GM12878 (cell line): Measurements from ENCODE around the gene TNNT1. TPM values are rescaled to one million over a fixed set of nuclear protein-coding genes. Genes with fewer than 3 reads are reported as not detected.

Experiments used
- ATAC-seq: fragments of 200-7000 bp; cut with Tn5 transposase; 3 replicates; pipeline ENCODE4 v1.9.1; 2020; ENCODE audit warnings: mild to moderate bottlenecking, moderate library complexity
- BruUV-seq: library from RNA; stranded (reverse); fragments of 400-500 nt; replicated peaks from 2 replicates; lab custom pipeline; 2021; lab: Mats Ljungman, UMichigan
- CTCF ChIA-PET: fragments of 300-600 bp; sonication (Branson Sonifier 250); formaldehyde crosslinking; extraction: SDS; loops from one replicate; lab custom pipeline; 2021; ENCODE audit warnings: inconsistent platforms; lab: Yijun Ruan, JAX
- POLR2A ChIA-PET: fragments of 350-600 bp; formaldehyde crosslinking; extraction: SDS; loops from one replicate; lab custom pipeline; 2021; ENCODE audit warnings: inconsistent platforms; lab: Charles Lee
- RAD21 ChIA-PET: fragments of 300-600 bp; sonication (Branson Sonifier 250); formaldehyde crosslinking; loops from one replicate; lab custom pipeline; 2023; ENCODE audit warnings: antibody characterized with exemption; ENCODE audit not compliant: unreplicated experiment; lab: Charles Lee
- SMC1A ChIA-PET: fragments of 300-600 bp; sonication (Branson Sonifier 250); formaldehyde crosslinking; loops from one replicate; lab custom pipeline; 2023; ENCODE audit not compliant: unreplicated experiment, uncharacterized antibody; lab: Charles Lee
- DNase-seq: peaks from one replicate; pipeline ENCODE4 v3.0.0-alpha.2; 2011; ENCODE audit warnings: low read depth, low spot score
- FAIRE-seq: peaks from 3 replicates; lab custom pipeline; 2011; peaks lifted over from hg19 to GRCh38; lab: Jason Lieb, UNC
- H2AFZ ChIP-seq: 2 replicates; pipeline ENCODE4 v1.6.0; 2011; ENCODE audit warnings: low read depth, low read length, control low read depth; ENCODE audit not compliant: control insufficient read depth
- H3K27ac ChIP-seq: 2 replicates; pipeline ENCODE4 v1.5.1; 2011; ENCODE audit warnings: control low read depth; ENCODE audit not compliant: control insufficient read depth, insufficient read depth
- H3K27me3 ChIP-seq, 2 experiments: replicated peaks in 1 of 2; 2 replicates each; pipeline versions ENCODE4 v1.6.0 to v1.6.1; 2011; ENCODE audit warnings: low read length in 1 of 2; ENCODE audit not compliant: control insufficient read depth in 2 of 2, insufficient read depth in 2 of 2
- H3K36me3 ChIP-seq, 2 experiments: 2 replicates each; pipeline ENCODE4 v1.5.1; 2011; ENCODE audit warnings: low read length in 1 of 2; ENCODE audit not compliant: control insufficient read depth in 2 of 2, insufficient read depth in 2 of 2
- H3K4me1 ChIP-seq: 2 replicates; pipeline ENCODE4 v1.6.1; 2011; ENCODE audit warnings: mild to moderate bottlenecking, low read length, moderate library complexity, mixed read lengths; ENCODE audit not compliant: control insufficient read depth, insufficient read depth
- H3K4me2 ChIP-seq: 2 replicates; pipeline ENCODE4 v1.6.0; 2011; ENCODE audit warnings: control low read depth; ENCODE audit not compliant: control insufficient read depth, insufficient read depth
- H3K4me3 ChIP-seq: fragments of 200-600 bp; sonication (generic); 2 replicates; pipeline ENCODE4 v1.5.1; 2016
- H3K79me2 ChIP-seq: 2 replicates; pipeline ENCODE4 v1.6.0; 2011; ENCODE audit warnings: low read length; ENCODE audit not compliant: control insufficient read depth, insufficient read depth
- H3K9ac ChIP-seq: 2 replicates; pipeline ENCODE4 v1.8.0; 2011; ENCODE audit warnings: low read length, control low read depth, mixed read lengths; ENCODE audit not compliant: control insufficient read depth, insufficient read depth
- H3K9me3 ChIP-seq: replicated peaks from 3 replicates; pipeline ENCODE4 v1.5.1; 2011; ENCODE audit warnings: mild to moderate bottlenecking, low read length; ENCODE audit not compliant: control insufficient read depth, insufficient read depth
- H4K20me1 ChIP-seq: 2 replicates; pipeline ENCODE4 v1.6.0; 2011; ENCODE audit not compliant: control insufficient read depth, insufficient read depth
- BACH1 ChIP-seq: fragments of 450-650 bp; IDR thresholded peaks from 2 replicates; pipeline ENCODE4 v1.6.1; 2017; ENCODE audit warnings: mild to moderate bottlenecking, borderline replicate concordance
- CREM ChIP-seq: IDR thresholded peaks from 2 replicates; pipeline ENCODE4 v1.6.1; 2014; ENCODE audit warnings: antibody characterized with exemption, low read depth
- ESRRA ChIP-seq: IDR thresholded peaks from 2 replicates; pipeline ENCODE4 v1.6.1; 2012; ENCODE audit warnings: mild to moderate bottlenecking, low read length, improper control_type of control experiment
- GABPA ChIP-seq: IDR thresholded peaks from 2 replicates; pipeline ENCODE4 v1.6.1; 2014; ENCODE audit warnings: antibody characterized with exemption, low read depth, mild to moderate bottlenecking, inconsistent platforms
- HCFC1 ChIP-seq: fragments of 150-350 bp; IDR thresholded peaks from 2 replicates; pipeline ENCODE4 v1.6.1; 2014; ENCODE audit warnings: low read length
- KDM1A ChIP-seq: fragments of 200-600 bp; sonication (generic); IDR thresholded peaks from 2 replicates; pipeline ENCODE4 v1.6.1; 2016; ENCODE audit warnings: borderline replicate concordance
- REST ChIP-seq: IDR thresholded peaks from 2 replicates; pipeline ENCODE4 v1.6.1; 2012; ENCODE audit warnings: mild to moderate bottlenecking, low read depth, low read length
- SIX5 ChIP-seq: IDR thresholded peaks from 2 replicates; pipeline ENCODE4 v1.6.1; 2011; ENCODE audit warnings: mild to moderate bottlenecking, low read depth, low read length, moderate library complexity; ENCODE audit not compliant: severe bottlenecking
- SREBF2 ChIP-seq: IDR thresholded peaks from 2 replicates; pipeline ENCODE4 v1.6.1; 2012; ENCODE audit warnings: mild to moderate bottlenecking, low read length
- WGBS: methylation state at CpG from one replicate; pipeline ENCODE4 v1.1.6; 2016; ENCODE audit warnings: low lambda C conversion rate; ENCODE audit not compliant: insufficient replicate concordance, insufficient coverage; ENCODE audit errors: missing lambda C conversion rate; 5-methylcytosine and 5-hydroxymethylcytosine counted together
- in situ Hi-C: fragments of 300-500 bp; cut with MboI; formaldehyde crosslinking; loops from 9 replicates; pipeline ENCODE4 v1.14.3; 2018; ENCODE audit warnings: mixed read lengths
- intact Hi-C: fragments of 100-400 bp; cut with micrococcal nuclease; formaldehyde crosslinking; loops from one replicate; pipeline ENCODE4 v1.14.2; 2022; ENCODE audit not compliant: unreplicated experiment
- polyA plus RNA-seq, 11 experiments: library from polyadenylated mRNA; depleted of rRNA in 4 of 11; unstranded in 6 of 11; stranded (reverse) in 5 of 11; fragments of >200 nt; fragmentation: Nextera tagmentation in 4 of 11; fragmentation: Illumina TruSeq in 1 of 11; extraction: Ambion mirVana in 4 of 11; extraction: Trizol in 1 of 11; gene quantifications; 1 replicate in 1 of 11; 2 replicates in 10 of 11; pipeline versions ENCODE4 v1.2.1 to v1.2.3, GENCODE V29; 2011 to 2016; ENCODE audit warnings: inconsistent platforms in 2 of 11, missing spikeins in 2 of 11, low read depth in 1 of 11
- total RNA-seq, 4 experiments: library from RNA; depleted of rRNA in 3 of 4; stranded (reverse); fragments of >200 nt in 3 of 4; fragmentation: Illumina TruSeq in 1 of 4; extraction: Trizol in 1 of 4; gene quantifications; 2 replicates each; pipeline versions ENCODE4 v1.2.1 to v1.2.3, GENCODE V29; 2013 to 2021
- TF ChIP-seq, protein P1 (sequence below): fragments of 450-650 bp; IDR thresholded peaks from 2 replicates; pipeline ENCODE4 v1.6.1; 2018; ENCODE audit warnings: mild to moderate bottlenecking, low read depth, moderate library complexity; ENCODE audit not compliant: partially characterized antibody
- TF ChIP-seq, protein P2 (sequence below): IDR thresholded peaks from 2 replicates; pipeline ENCODE4 v1.6.1; 2011; ENCODE audit warnings: low read depth, mild to moderate bottlenecking, low read length, moderate library complexity, borderline replicate concordance; ENCODE audit errors: extremely low read depth

Gene TNNT1
- total and polyA plus RNA-seq, 10 of the 15 experiments (the other 5 are each of a cell fraction or from before 2014, with no cell fraction given) = 0.26 to 0.62 (median 0.37) TPM; not detected in 7

GRCh38 chr19:55198651-55199050 is 49.6 kb upstream of the TNNT1 start:
- intact Hi-C loops (no loop called here), in situ Hi-C loops (no loop called here)
- H2AFZ ChIP-seq = no peak overlapping the region
- no peak overlapping the region for H3K27ac ChIP-seq
- TF ChIP-seq GABPA (no peak), REST (peak; percentile 64; the same call in 1 of the 2 replicates)
- H3K79me2 ChIP-seq = no peaks in the 10 kb centered on the region
- SMC1A ChIA-PET = interaction anchor here (0.7 kb wide), 1 partner anchor 140 kb away, joined by 3 read pairs; no protein-coding TSS in a partner anchor
- no peaks in the 10 kb centered on the region for H3K36me3 ChIP-seq
- H3K27me3 ChIP-seq = no peaks in the 10 kb centered on the region; a peak in 1 of 4 replicates
- CTCF ChIA-PET = interaction anchor here (0.6 kb wide), 1 partner anchor 644 kb away, joined by 3 read pairs; no protein-coding TSS in a partner anchor
- H4K20me1 ChIP-seq = no peaks in the 10 kb centered on the region
- H3K9me3 ChIP-seq = no peaks in the 10 kb centered on the region
- no peak overlapping the region for H3K4me2 ChIP-seq
- 14% methylated on average over 5 of the region's 5 CpGs for WGBS
- FAIRE-seq (no peak), ATAC-seq (no peak), DNase-seq (no peak)
- RAD21 ChIA-PET = interaction anchor here (0.6 kb wide), 1 partner anchor 121 kb away, joined by 4 read pairs; no protein-coding TSS in a partner anchor
- BruUV-seq = no TSS peak
- H3K4me1 ChIP-seq = no peaks in the 10 kb centered on the region
- H3K4me3 ChIP-seq = no peak overlapping the region
- no peak overlapping the region for H3K9ac ChIP-seq
- POLR2A ChIA-PET = no interaction called here

GRCh38 chr19:55197528-55197927 is 48.5 kb upstream of the TNNT1 start:
- Histone ChIP-seq H3K4me3 (no peak overlapping the region), H3K9me3 (no peaks in the 10 kb centered on the region), H2AFZ (no peak overlapping the region), H3K36me3 (no peaks in the 10 kb centered on the region), H3K27ac (no peak overlapping the region), H3K4me1 (no peaks in the 10 kb centered on the region), H3K79me2 (no peaks in the 10 kb centered on the region), H3K27me3 (no peaks in the 10 kb centered on the region; a peak in 1 of 4 replicates), H3K4me2 (no peak overlapping the region), H3K9ac (no peak overlapping the region), H4K20me1 (no peaks in the 10 kb centered on the region)
- POLR2A ChIA-PET = no interaction called here
- BruUV-seq = no TSS peak
- RAD21 ChIA-PET = no interaction called here
- FAIRE-seq (no peak), DNase-seq (no peak), ATAC-seq (peak; percentile 59)
- intact Hi-C loops (no loop called here), in situ Hi-C loops (no loop called here)
- SMC1A ChIA-PET = no interaction called here
- CTCF ChIA-PET = no interaction called here
- 23% methylated on average over 4 of the region's 4 CpGs for WGBS
- TF ChIP-seq KDM1A = no peak
- no peak for TF ChIP-seq BACH1
- TF ChIP-seq SIX5 = peak; percentile 95
- no peak for TF ChIP-seq ESRRA
- TF ChIP-seq, protein P1, sequence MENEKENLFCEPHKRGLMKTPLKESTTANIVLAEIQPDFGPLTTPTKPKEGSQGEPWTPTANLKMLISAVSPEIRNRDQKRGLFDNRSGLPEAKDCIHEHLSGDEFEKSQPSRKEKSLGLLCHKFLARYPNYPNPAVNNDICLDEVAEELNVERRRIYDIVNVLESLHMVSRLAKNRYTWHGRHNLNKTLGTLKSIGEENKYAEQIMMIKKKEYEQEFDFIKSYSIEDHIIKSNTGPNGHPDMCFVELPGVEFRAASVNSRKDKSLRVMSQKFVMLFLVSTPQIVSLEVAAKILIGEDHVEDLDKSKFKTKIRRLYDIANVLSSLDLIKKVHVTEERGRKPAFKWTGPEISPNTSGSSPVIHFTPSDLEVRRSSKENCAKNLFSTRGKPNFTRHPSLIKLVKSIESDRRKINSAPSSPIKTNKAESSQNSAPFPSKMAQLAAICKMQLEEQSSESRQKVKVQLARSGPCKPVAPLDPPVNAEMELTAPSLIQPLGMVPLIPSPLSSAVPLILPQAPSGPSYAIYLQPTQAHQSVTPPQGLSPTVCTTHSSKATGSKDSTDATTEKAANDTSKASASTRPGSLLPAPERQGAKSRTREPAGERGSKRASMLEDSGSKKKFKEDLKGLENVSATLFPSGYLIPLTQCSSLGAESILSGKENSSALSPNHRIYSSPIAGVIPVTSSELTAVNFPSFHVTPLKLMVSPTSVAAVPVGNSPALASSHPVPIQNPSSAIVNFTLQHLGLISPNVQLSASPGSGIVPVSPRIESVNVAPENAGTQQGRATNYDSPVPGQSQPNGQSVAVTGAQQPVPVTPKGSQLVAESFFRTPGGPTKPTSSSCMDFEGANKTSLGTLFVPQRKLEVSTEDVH = no peak
- TF ChIP-seq HCFC1 = peak; percentile 86
- TF ChIP-seq, protein P2, sequence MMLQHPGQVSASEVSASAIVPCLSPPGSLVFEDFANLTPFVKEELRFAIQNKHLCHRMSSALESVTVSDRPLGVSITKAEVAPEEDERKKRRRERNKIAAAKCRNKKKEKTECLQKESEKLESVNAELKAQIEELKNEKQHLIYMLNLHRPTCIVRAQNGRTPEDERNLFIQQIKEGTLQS = peak; percentile 21; the same call in 1 of the 2 replicates
- peak; percentile 71; the same call in 1 of the 2 replicates for TF ChIP-seq CREM
- no peak for TF ChIP-seq SREBF2
